ENCODE results near the gene MRAS. TPM values are rescaled to one million over a fixed set of nuclear protein-coding genes. Genes with fewer than 3 reads are reported as not detected.

The MRAS gene
- total RNA-seq, 2 donors from 2014 or later, result 0.19 to 0.72 TPM

- H3K27ac Mint-ChIP-seq, result no peak overlapping the region
- ATAC-seq (replicated peaks in 1 of 2) (no peak), DNase-seq (no peak)
- H3K4me1 Mint-ChIP-seq (ENCODE audit: low read depth), result peaks cover 6% of the 10 kb centered on the region
- H3K9me3 Mint-ChIP-seq, result peaks cover 0 to 2% of the 10 kb centered on the region in 2 donors
- no peak overlapping the region for H3K4me3 Mint-ChIP-seq
- peaks cover 48% of the 10 kb centered on the region for H3K27me3 Mint-ChIP-seq (ENCODE audit: low read depth)
- peaks cover 0 to 2% of the 10 kb centered on the region in 2 donors for H3K36me3 Mint-ChIP-seq (ENCODE audit: insufficient read depth in 2 of 2)
Measured at GRCh38 chr3:138349926-138350665, 1.7 kb downstream of the MRAS start.

- Mint-ChIP-seq H3K4me1 (ENCODE audit: low read depth) (peaks cover 6% of the 10 kb centered on the region), H3K27me3 (ENCODE audit: low read depth) (peaks cover 38% of the 10 kb centered on the region), H3K36me3 (ENCODE audit: insufficient read depth in 2 of 2) (peaks cover 0 to 2% of the 10 kb centered on the region in 2 donors), H3K4me3 (no peak overlapping the region), H3K9me3 (peaks cover 0 to 2% of the 10 kb centered on the region in 2 donors), H3K27ac (no peak overlapping the region)
- ATAC-seq (replicated peaks in 1 of 2) (no peak), DNase-seq (no peak)
Measured at GRCh38 chr3:138351151-138351550, 2.8 kb downstream of the MRAS start.

- Mint-ChIP-seq H3K36me3 (ENCODE audit: insufficient read depth in 2 of 2) (peaks cover 0 to 2% of the 10 kb centered on the region in 2 donors), H3K4me3 (no peak overlapping the region), H3K4me1 (ENCODE audit: low read depth) (peaks cover 4% of the 10 kb centered on the region), H3K9me3 (peaks cover 0 to 2% of the 10 kb centered on the region in 2 donors), H3K27me3 (ENCODE audit: low read depth) (peaks cover 29% of the 10 kb centered on the region), H3K27ac (no peak overlapping the region)
- DNase-seq (no peak), ATAC-seq (replicated peaks in 1 of 2) (no peak)
Measured at GRCh38 chr3:138351916-138352550, 3.7 kb downstream of the MRAS start.

GRCh38 chr3:138354376-138354775, 6.0 kb downstream of the MRAS start:
- Mint-ChIP-seq H3K4me1 (ENCODE audit: low read depth) (no peaks in the 10 kb centered on the region), H3K27me3 (ENCODE audit: low read depth) (peaks cover 23% of the 10 kb centered on the region), H3K4me3 (no peak overlapping the region), H3K36me3 (ENCODE audit: insufficient read depth in 2 of 2) (no peaks in the 10 kb centered on the region), H3K9me3 (no peaks in the 10 kb centered on the region), H3K27ac (no peak overlapping the region)
- no peak for ATAC-seq (replicated peaks in 1 of 2)
- no peak for DNase-seq

- ATAC-seq (replicated peaks in 1 of 2) (no peak), DNase-seq (no peak)
- no peak overlapping the region for H3K4me3 Mint-ChIP-seq
- no peaks in the 10 kb centered on the region for H3K9me3 Mint-ChIP-seq
- peaks cover 23% of the 10 kb centered on the region for H3K27me3 Mint-ChIP-seq (ENCODE audit: low read depth)
- no peak overlapping the region for H3K27ac Mint-ChIP-seq
- H3K36me3 Mint-ChIP-seq (ENCODE audit: insufficient read depth in 2 of 2), result no peaks in the 10 kb centered on the region
- no peaks in the 10 kb centered on the region for H3K4me1 Mint-ChIP-seq (ENCODE audit: low read depth)
Measured at GRCh38 chr3:138355071-138355470, 6.7 kb downstream of the MRAS start.

GRCh38 chr3:138356730-138357405, 8.5 kb downstream of the MRAS start:
- no peaks in the 10 kb centered on the region for H3K36me3 Mint-ChIP-seq (ENCODE audit: insufficient read depth in 2 of 2)
- no peaks in the 10 kb centered on the region for H3K4me1 Mint-ChIP-seq (ENCODE audit: low read depth)
- peaks cover 17% of the 10 kb centered on the region for H3K27me3 Mint-ChIP-seq (ENCODE audit: low read depth)
- ATAC-seq (replicated peaks in 1 of 2) (no peak), DNase-seq (no peak)
- H3K9me3 Mint-ChIP-seq, result no peaks in the 10 kb centered on the region
- no peak overlapping the region for H3K4me3 Mint-ChIP-seq
- H3K27ac Mint-ChIP-seq, result no peak overlapping the region

GRCh38 chr3:138359148-138359918, 11.0 kb downstream of the MRAS start:
- no peaks in the 10 kb centered on the region for H3K4me1 Mint-ChIP-seq (ENCODE audit: low read depth)
- H3K27me3 Mint-ChIP-seq (ENCODE audit: low read depth), result peaks cover 6% of the 10 kb centered on the region
- ATAC-seq (replicated peaks in 1 of 2) (no peak), DNase-seq (no peak)
- no peaks in the 10 kb centered on the region for H3K9me3 Mint-ChIP-seq
- H3K4me3 Mint-ChIP-seq, result no peak overlapping the region
- H3K27ac Mint-ChIP-seq, result no peak overlapping the region
- no peaks in the 10 kb centered on the region for H3K36me3 Mint-ChIP-seq (ENCODE audit: insufficient read depth in 2 of 2)

- no peak for ATAC-seq (replicated peaks in 1 of 2)
- DNase-seq, result no peak
- no peak overlapping the region for H3K4me3 Mint-ChIP-seq
- no peaks in the 10 kb centered on the region for H3K36me3 Mint-ChIP-seq (ENCODE audit: insufficient read depth in 2 of 2)
- no peaks in the 10 kb centered on the region for H3K9me3 Mint-ChIP-seq
- no peak overlapping the region for H3K27ac Mint-ChIP-seq
- peaks cover 10% of the 10 kb centered on the region for H3K27me3 Mint-ChIP-seq (ENCODE audit: low read depth)
- no peaks in the 10 kb centered on the region for H3K4me1 Mint-ChIP-seq (ENCODE audit: low read depth)
Measured at GRCh38 chr3:138359919-138360868, 11.8 kb downstream of the MRAS start.

- H3K4me1 Mint-ChIP-seq (ENCODE audit: low read depth), result no peaks in the 10 kb centered on the region
- peaks cover 17% of the 10 kb centered on the region for H3K27me3 Mint-ChIP-seq (ENCODE audit: low read depth)
- no peak overlapping the region for H3K4me3 Mint-ChIP-seq
- H3K27ac Mint-ChIP-seq, result no peak overlapping the region
- no peaks in the 10 kb centered on the region for H3K36me3 Mint-ChIP-seq (ENCODE audit: insufficient read depth in 2 of 2)
- DNase-seq, result no peak
- ATAC-seq (replicated peaks in 1 of 2), result no peak
- no peaks in the 10 kb centered on the region for H3K9me3 Mint-ChIP-seq
Measured at GRCh38 chr3:138360869-138361525, 12.6 kb downstream of the MRAS start.

- Mint-ChIP-seq H3K36me3 (ENCODE audit: insufficient read depth in 2 of 2) (no peaks in the 10 kb centered on the region), H3K27ac (no peak overlapping the region), H3K4me3 (no peak overlapping the region), H3K27me3 (ENCODE audit: low read depth) (peaks cover 17% of the 10 kb centered on the region), H3K4me1 (ENCODE audit: low read depth) (no peaks in the 10 kb centered on the region), H3K9me3 (no peaks in the 10 kb centered on the region)
- DNase-seq (no peak), ATAC-seq (replicated peaks in 1 of 2) (no peak)
Measured at GRCh38 chr3:138361561-138361971, 13.2 kb downstream of the MRAS start.

GRCh38 chr3:138362538-138362937, 14.2 kb downstream of the MRAS start:
- Mint-ChIP-seq H3K4me3 (no peak overlapping the region), H3K27ac (no peak overlapping the region), H3K27me3 (ENCODE audit: low read depth) (peaks cover 13% of the 10 kb centered on the region), H3K9me3 (no peaks in the 10 kb centered on the region), H3K4me1 (ENCODE audit: low read depth) (no peaks in the 10 kb centered on the region), H3K36me3 (ENCODE audit: insufficient read depth in 2 of 2) (no peaks in the 10 kb centered on the region)
- no peak for DNase-seq
- no peak for ATAC-seq (replicated peaks in 1 of 2)

GRCh38 chr3:138363322-138363721, 14.9 kb downstream of the MRAS start:
- no peak overlapping the region for H3K27ac Mint-ChIP-seq
- no peak for ATAC-seq (replicated peaks in 1 of 2)
- no peaks in the 10 kb centered on the region for H3K9me3 Mint-ChIP-seq
- no peaks in the 10 kb centered on the region for H3K4me1 Mint-ChIP-seq (ENCODE audit: low read depth)
- DNase-seq, result no peak
- no peak overlapping the region for H3K4me3 Mint-ChIP-seq
- peaks cover 11% of the 10 kb centered on the region for H3K27me3 Mint-ChIP-seq (ENCODE audit: low read depth)
- no peaks in the 10 kb centered on the region for H3K36me3 Mint-ChIP-seq (ENCODE audit: insufficient read depth in 2 of 2)

Data from activated T-cell treated with anti-CD3 and anti-CD28 coated beads, Interleukin-2, amount 50 U/mL, for 72 hours (primary cell).